Measurements from ENCODE around the gene DRC1.
"Not testable (repeated sequence)": the region's sequence is repeated elsewhere in the genome, so short reads cannot be mapped to it uniquely, and the experiment has no call there.

The DRC1 gene

GRCh38 chr2:26464390-26465265 is 62.9 kb downstream of the DRC1 start:
- DNase-seq = no peak

GRCh38 chr2:26465266-26465925 is 63.7 kb downstream of the DRC1 start:
- no peak for DNase-seq

- no peak for DNase-seq
Measured at GRCh38 chr2:26465981-26466471, 64.3 kb downstream of the DRC1 start.

- no peak for DNase-seq
Measured at GRCh38 chr2:26466662-26467310, 65.1 kb downstream of the DRC1 start.

- DNase-seq = not testable (repeated sequence)
Measured at GRCh38 chr2:26468544-26468943, 66.8 kb downstream of the DRC1 start.

GRCh38 chr2:26469092-26469710 is 67.5 kb downstream of the DRC1 start:
- peak; percentile 86 to 88 for DNase-seq

GRCh38 chr2:26469955-26470354 is 68.2 kb downstream of the DRC1 start:
- no peak for DNase-seq

GRCh38 chr2:26470601-26471260 is 69.0 kb downstream of the DRC1 start:
- DNase-seq = no peak

- DNase-seq = peak in 1 of 2 experiments; percentile 9
Measured at GRCh38 chr2:26471289-26471688, 69.6 kb downstream of the DRC1 start.

GRCh38 chr2:26471766-26472706 is 70.3 kb downstream of the DRC1 start:
- no peak for DNase-seq

- no peak for DNase-seq
Measured at GRCh38 chr2:26472821-26473655, 71.3 kb downstream of the DRC1 start.

GRCh38 chr2:26473796-26474195 is 72.1 kb downstream of the DRC1 start:
- DNase-seq = no peak

- DNase-seq = no peak
Measured at GRCh38 chr2:26474261-26474785, 72.6 kb downstream of the DRC1 start.

GRCh38 chr2:26475037-26475436 is 73.3 kb downstream of the DRC1 start:
- no peak for DNase-seq

- DNase-seq = no peak
Measured at GRCh38 chr2:26475832-26476501, 74.2 kb downstream of the DRC1 start.

GRCh38 chr2:26477126-26477910 is 75.6 kb downstream of the DRC1 start:
- no peak for DNase-seq

- DNase-seq = no peak
Measured at GRCh38 chr2:26477911-26478253, 76.2 kb downstream of the DRC1 start, which contains the start of gene OTOF. Gene OTOF, minus strand, starts transcription at chr2:26478124.

- DNase-seq = no peak
Measured at GRCh38 chr2:26478366-26478765, 76.6 kb downstream of the DRC1 start.
